Neural progenitor cell (in vitro differentiated cells): ENCODE data around the gene PCDH15. TPM values are rescaled to one million over a fixed set of nuclear protein-coding genes. Genes with fewer than 3 reads are reported as not detected.

ENCODE experiments used
- DNase-seq: peaks from one replicate; pipeline ENCODE4 v3.0.0-alpha.2; 2016; ENCODE audit warnings: low spot score
- H2AFZ ChIP-seq: fragments of 200-600 bp; sonication (generic); replicated peaks from 2 replicates; pipeline ENCODE4 v1.6.1; 2016; ENCODE audit warnings: antibody characterized with exemption
- H3F3A ChIP-seq: fragments of 200-600 bp; sonication (generic); 2 replicates; pipeline ENCODE4 v1.6.1; 2016; ENCODE audit warnings: antibody characterized with exemption, low read depth
- H3K27ac ChIP-seq: fragments of 200-600 bp; sonication (generic); 2 replicates; pipeline ENCODE4 v1.5.1; 2016; ENCODE audit warnings: mild to moderate bottlenecking
- H3K27me3 ChIP-seq: fragments of 200-600 bp; sonication (generic); 2 replicates; pipeline ENCODE4 v1.6.1; 2016; ENCODE audit warnings: mild to moderate bottlenecking, moderate library complexity
- H3K36me3 ChIP-seq: fragments of 200-600 bp; sonication (generic); 2 replicates; pipeline ENCODE4 v1.5.1; 2016
- H3K4me1 ChIP-seq: fragments of 200-600 bp; sonication (generic); 2 replicates; pipeline ENCODE4 v1.6.1; 2016; ENCODE audit warnings: mixed run types
- H3K4me2 ChIP-seq: fragments of 200-600 bp; sonication (generic); 2 replicates; pipeline ENCODE4 v1.6.1; 2016
- H3K4me3 ChIP-seq: fragments of 200-600 bp; sonication (generic); 2 replicates; pipeline ENCODE4 v1.5.1; 2016
- H3K79me2 ChIP-seq: fragments of 200-600 bp; sonication (generic); 2 replicates; pipeline ENCODE4 v1.6.1; 2016; ENCODE audit warnings: low read depth
- H3K9ac ChIP-seq: fragments of 200-600 bp; sonication (generic); 2 replicates; pipeline ENCODE4 v1.6.1; 2016
- H3K9me3 ChIP-seq: fragments of 200-600 bp; sonication (generic); 2 replicates; pipeline ENCODE4 v1.5.1; 2016; ENCODE audit warnings: low read depth
- H4K20me1 ChIP-seq: fragments of 200-600 bp; sonication (generic); 2 replicates; pipeline ENCODE4 v1.6.1; 2016; ENCODE audit warnings: low read depth
- H3K27ac Mint-ChIP-seq: 3 replicates; pipeline ENCODE4 v1.8.0; 2021; ENCODE audit warnings: mixed read lengths
- H3K27me3 Mint-ChIP-seq: 2 replicates; pipeline ENCODE4 v1.8.0; 2022; ENCODE audit warnings: low read depth, mild to moderate bottlenecking, inconsistent platforms, moderate library complexity, mixed read lengths; ENCODE audit not compliant: insufficient read depth
- H3K36me3 Mint-ChIP-seq: 3 replicates; pipeline ENCODE4 v1.8.0; 2021; ENCODE audit warnings: mixed read lengths
- H3K4me1 Mint-ChIP-seq: 3 replicates; pipeline ENCODE4 v1.8.0; 2021; ENCODE audit warnings: mixed read lengths
- H3K4me3 Mint-ChIP-seq: 3 replicates; pipeline ENCODE4 v1.8.0; 2021; ENCODE audit warnings: mild to moderate bottlenecking, moderate library complexity, mixed read lengths
- H3K9me3 Mint-ChIP-seq: 3 replicates; pipeline ENCODE4 v1.8.0; 2020; ENCODE audit warnings: mixed read lengths
- CTCF ChIP-seq: fragments of 200-600 bp; sonication (generic); IDR thresholded peaks from 2 replicates; pipeline ENCODE4 v1.5.1; 2017; ENCODE audit warnings: antibody characterized with exemption, mild to moderate bottlenecking
- EZH2 ChIP-seq: fragments of 200-600 bp; sonication (generic); IDR thresholded peaks from 2 replicates; pipeline ENCODE4 v1.6.1; 2017; ENCODE audit warnings: antibody characterized with exemption, mild to moderate bottlenecking, moderate library complexity
- EZH2phosphoT487 ChIP-seq: fragments of 200-600 bp; sonication (generic); IDR thresholded peaks from 2 replicates; pipeline ENCODE4 v1.6.1; 2017; ENCODE audit warnings: antibody characterized with exemption
- total RNA-seq: library from RNA; depleted of rRNA; stranded (reverse); fragments of >200 nt; gene quantifications from 2 replicates; pipeline ENCODE4 v1.2.3, GENCODE V29; 2015; ENCODE audit warnings: low replicate concordance

The PCDH15 gene
- total RNA-seq, 1 donor from 2014 or later = 0.17 TPM

DNA sequence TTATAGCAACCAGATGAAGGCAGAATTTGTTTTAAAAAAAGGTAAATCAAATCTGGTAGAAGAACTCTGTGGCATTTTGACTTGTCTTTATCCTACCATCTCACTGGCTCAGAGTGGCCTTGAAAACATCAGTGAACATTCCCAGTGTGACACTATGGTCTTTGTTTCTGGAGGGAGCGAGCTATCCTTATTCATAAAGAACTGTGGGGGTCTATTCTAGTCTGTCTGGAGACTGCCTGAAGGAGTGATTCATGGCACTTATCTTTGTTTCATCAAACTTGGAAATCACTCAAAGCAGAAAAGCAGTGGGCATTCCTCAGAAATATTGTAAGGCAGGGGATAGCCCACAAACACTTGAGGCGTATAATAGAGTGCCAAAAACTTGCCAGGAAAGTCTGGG is 719.1 kb downstream of the PCDH15 start:
- no peaks in the 10 kb centered on the region for H4K20me1 ChIP-seq
- no peak overlapping the region for H2AFZ ChIP-seq
- H3K79me2 ChIP-seq = no peaks in the 10 kb centered on the region
- H3K4me3 ChIP-seq = no peak overlapping the region
- peaks cover 18% of the 10 kb centered on the region for H3K4me1 Mint-ChIP-seq
- no peak overlapping the region for H3K4me3 Mint-ChIP-seq
- H3K27ac ChIP-seq = no peak overlapping the region
- H3K27me3 ChIP-seq = no peaks in the 10 kb centered on the region
- TF ChIP-seq EZH2phosphoT487 (no peak), EZH2 (no peak), CTCF (no peak)
- DNase-seq = peak; percentile 23
- H3K9ac ChIP-seq = no peak overlapping the region
- H3K27ac Mint-ChIP-seq = no peak overlapping the region
- H3K36me3 Mint-ChIP-seq = no peaks in the 10 kb centered on the region
- H3K4me2 ChIP-seq = no peak overlapping the region
- H3K4me1 ChIP-seq = no peaks in the 10 kb centered on the region
- H3K36me3 ChIP-seq = no peaks in the 10 kb centered on the region
- no peaks in the 10 kb centered on the region for H3K27me3 Mint-ChIP-seq
- H3F3A ChIP-seq = no peaks in the 10 kb centered on the region
- H3K9me3 Mint-ChIP-seq = no peaks in the 10 kb centered on the region
- H3K9me3 ChIP-seq = no peaks in the 10 kb centered on the region

DNA sequence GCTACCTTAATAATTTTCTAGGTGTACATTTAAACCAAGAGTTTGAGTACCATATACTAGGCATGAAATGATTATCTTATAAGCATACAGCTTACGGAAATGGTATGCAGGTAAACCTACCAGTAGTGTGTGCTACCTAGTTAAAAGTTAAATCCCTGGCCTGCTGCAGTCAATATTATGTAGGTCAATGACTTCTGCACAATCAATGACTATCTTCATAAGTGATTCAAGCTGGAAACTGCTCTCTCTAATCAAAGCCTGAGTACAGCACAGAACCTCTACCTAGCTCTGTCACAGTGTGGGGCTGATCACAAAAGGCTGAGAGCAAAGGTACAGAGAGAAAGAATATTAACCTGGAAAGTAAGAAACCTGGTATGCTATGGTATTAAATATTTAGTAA is 733.7 kb downstream of the PCDH15 start:
- H3K27me3 ChIP-seq = no peaks in the 10 kb centered on the region
- no peaks in the 10 kb centered on the region for H3K79me2 ChIP-seq
- TF ChIP-seq EZH2phosphoT487 = no peak
- TF ChIP-seq EZH2 = no peak
- TF ChIP-seq CTCF = no peak
- H4K20me1 ChIP-seq = no peaks in the 10 kb centered on the region
- no peak overlapping the region for H3K4me2 ChIP-seq
- Mint-ChIP-seq H3K4me1 (no peaks in the 10 kb centered on the region), H3K4me3 (no peak overlapping the region), H3K36me3 (no peaks in the 10 kb centered on the region), H3K27ac (no peak overlapping the region), H3K9me3 (no peaks in the 10 kb centered on the region), H3K27me3 (no peaks in the 10 kb centered on the region)
- H3K36me3 ChIP-seq = no peaks in the 10 kb centered on the region
- H3K27ac ChIP-seq = no peak overlapping the region
- no peaks in the 10 kb centered on the region for H3K4me1 ChIP-seq
- no peaks in the 10 kb centered on the region for H3K9me3 ChIP-seq
- DNase-seq = no peak
- no peak overlapping the region for H3K4me3 ChIP-seq
- no peaks in the 10 kb centered on the region for H3F3A ChIP-seq
- no peak overlapping the region for H3K9ac ChIP-seq
- no peak overlapping the region for H2AFZ ChIP-seq

DNA sequence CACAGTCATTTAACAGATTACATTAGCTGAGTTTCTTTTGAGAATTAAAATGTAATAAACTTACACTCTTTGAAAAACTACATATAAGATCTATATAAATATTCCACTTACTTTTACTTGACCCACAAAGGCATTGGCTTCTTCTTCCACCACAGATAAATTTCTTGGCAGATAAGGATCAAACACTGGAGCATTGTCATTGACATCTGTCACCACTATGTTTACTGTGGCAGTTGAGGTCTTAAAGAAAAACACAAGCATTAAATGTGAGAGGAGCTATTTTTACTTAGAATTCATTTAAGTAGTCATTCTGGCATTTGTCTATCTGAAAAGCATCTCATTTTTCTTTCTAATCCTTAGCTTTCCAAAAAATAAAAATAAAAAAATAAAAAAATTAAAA is 734.4 kb downstream of the PCDH15 start:
- Histone ChIP-seq H3K9ac (no peak overlapping the region), H4K20me1 (no peaks in the 10 kb centered on the region), H3K27ac (no peak overlapping the region), H3K4me3 (no peak overlapping the region), H3K4me2 (no peak overlapping the region), H3K27me3 (no peaks in the 10 kb centered on the region), H3K79me2 (no peaks in the 10 kb centered on the region), H3F3A (no peaks in the 10 kb centered on the region), H3K9me3 (no peaks in the 10 kb centered on the region), H2AFZ (no peak overlapping the region), H3K36me3 (no peaks in the 10 kb centered on the region), H3K4me1 (no peaks in the 10 kb centered on the region)
- TF ChIP-seq EZH2phosphoT487 = no peak
- no peak for TF ChIP-seq EZH2
- TF ChIP-seq CTCF = no peak
- DNase-seq = no peak
- H3K9me3 Mint-ChIP-seq = no peaks in the 10 kb centered on the region
- H3K36me3 Mint-ChIP-seq = no peaks in the 10 kb centered on the region
- H3K27me3 Mint-ChIP-seq = no peaks in the 10 kb centered on the region
- no peak overlapping the region for H3K4me3 Mint-ChIP-seq
- no peaks in the 10 kb centered on the region for H3K4me1 Mint-ChIP-seq
- no peak overlapping the region for H3K27ac Mint-ChIP-seq

DNA sequence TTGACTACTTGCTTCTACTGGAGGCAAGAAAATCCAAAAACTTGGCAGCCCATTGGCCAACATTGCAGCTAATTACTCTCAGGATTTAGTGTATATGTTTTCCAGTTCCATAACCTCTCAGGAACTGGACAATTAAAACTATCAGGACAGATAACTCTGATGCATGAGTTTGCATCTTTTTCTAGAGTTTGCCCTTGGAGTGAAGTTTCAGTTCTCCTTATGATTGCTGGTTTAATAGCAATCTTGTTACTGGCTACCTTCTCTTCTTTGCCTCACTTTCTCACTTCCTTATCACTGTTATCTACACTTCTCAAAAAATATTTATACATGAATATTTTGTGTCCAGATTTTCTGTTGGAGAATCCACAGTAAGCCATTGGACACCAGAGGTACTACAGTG is 735.9 kb downstream of the PCDH15 start:
- H3F3A ChIP-seq = no peaks in the 10 kb centered on the region
- no peak overlapping the region for H3K27ac ChIP-seq
- H3K4me2 ChIP-seq = no peak overlapping the region
- no peaks in the 10 kb centered on the region for H3K9me3 ChIP-seq
- Mint-ChIP-seq H3K9me3 (no peaks in the 10 kb centered on the region), H3K27ac (no peak overlapping the region), H3K4me3 (no peak overlapping the region), H3K4me1 (no peaks in the 10 kb centered on the region), H3K36me3 (no peaks in the 10 kb centered on the region), H3K27me3 (no peaks in the 10 kb centered on the region)
- H3K27me3 ChIP-seq = no peaks in the 10 kb centered on the region
- no peak overlapping the region for H3K4me3 ChIP-seq
- no peak for DNase-seq
- no peak overlapping the region for H3K9ac ChIP-seq
- H3K36me3 ChIP-seq = no peaks in the 10 kb centered on the region
- H3K79me2 ChIP-seq = no peaks in the 10 kb centered on the region
- TF ChIP-seq EZH2 (no peak), EZH2phosphoT487 (no peak), CTCF (no peak)
- no peak overlapping the region for H2AFZ ChIP-seq
- no peaks in the 10 kb centered on the region for H3K4me1 ChIP-seq
- H4K20me1 ChIP-seq = no peaks in the 10 kb centered on the region
